ENCODE measurements around the gene SAT2. TPM values are rescaled to one million over a fixed set of nuclear protein-coding genes. Genes with fewer than 3 reads are reported as not detected.
"Not testable (repeated sequence)": the region's sequence is repeated elsewhere in the genome, so short reads cannot be mapped to it uniquely, and the experiment has no call there.

The SAT2 gene
- total RNA-seq, 2 experiments from 2014 or later: 15.4 to 15.5 TPM

DNA sequence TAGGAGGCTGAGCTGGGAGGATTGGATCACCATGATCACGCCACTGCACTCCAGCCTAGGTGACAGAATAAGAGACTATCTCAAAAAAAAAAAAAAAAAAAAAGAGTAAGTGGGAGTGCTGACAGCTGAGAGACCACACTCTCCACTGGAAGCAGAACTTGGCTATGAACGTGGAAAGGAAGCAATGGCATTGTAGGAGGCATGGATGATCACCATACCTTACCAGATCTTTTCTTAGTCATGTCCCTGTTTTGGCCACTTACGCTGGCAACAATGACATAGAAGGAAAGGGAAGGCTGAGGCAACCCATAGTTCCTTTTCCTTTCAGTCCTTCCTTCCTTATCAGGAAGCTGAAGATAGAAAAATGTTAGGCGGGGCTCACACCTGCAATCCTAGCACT is 19.4 kb upstream of the SAT2 start:
- Mint-ChIP-seq H3K4me3 (no peak overlapping the region), H3K36me3 (no peaks in the 10 kb centered on the region), H3K9me3 (no peaks in the 10 kb centered on the region), H3K4me1 (peaks cover 17% of the 10 kb centered on the region), H3K27me3 (peaks cover 26% of the 10 kb centered on the region), H3K27ac (no peak overlapping the region)
- no peak for DNase-seq

- H3K36me3 Mint-ChIP-seq: no peaks in the 10 kb centered on the region
- peaks cover 23% of the 10 kb centered on the region for H3K27me3 Mint-ChIP-seq
- H3K4me1 Mint-ChIP-seq: peaks cover 17% of the 10 kb centered on the region
- no peak overlapping the region for H3K4me3 Mint-ChIP-seq
- no peak overlapping the region for H3K27ac Mint-ChIP-seq
- H3K9me3 Mint-ChIP-seq: no peaks in the 10 kb centered on the region
- no peak for DNase-seq
Measured at GRCh38 chr17:7646457-7646856, 18.8 kb upstream of the SAT2 start.

DNA sequence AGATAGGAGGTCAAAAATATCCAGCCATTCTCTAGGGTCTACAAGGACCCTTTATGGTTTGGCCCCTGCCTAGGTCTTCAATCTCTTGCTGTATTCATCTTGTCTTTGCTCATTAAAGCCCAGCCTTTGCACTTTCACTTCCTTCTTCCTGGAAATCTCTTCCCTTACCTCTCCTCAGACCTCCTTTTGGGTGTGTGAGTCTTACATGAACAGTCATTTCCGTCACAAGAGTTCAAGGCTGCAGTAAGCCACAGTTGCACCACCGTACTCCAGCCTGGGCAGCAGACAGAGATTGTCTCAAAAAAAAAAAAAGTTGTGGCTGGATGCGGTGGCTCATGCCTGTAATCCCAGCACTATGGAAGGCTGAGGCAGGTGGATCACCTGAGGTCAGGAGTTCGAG is 17.2 kb upstream of the SAT2 start:
- Mint-ChIP-seq H3K36me3 (no peaks in the 10 kb centered on the region), H3K27me3 (peaks cover 9% of the 10 kb centered on the region), H3K27ac (no peak overlapping the region), H3K4me3 (no peak overlapping the region), H3K9me3 (no peaks in the 10 kb centered on the region), H3K4me1 (peaks cover 4% of the 10 kb centered on the region)
- DNase-seq: no peak

- H3K27me3 Mint-ChIP-seq, H3K9me3 Mint-ChIP-seq, H3K4me3 Mint-ChIP-seq, H3K36me3 Mint-ChIP-seq, H3K4me1 Mint-ChIP-seq, H3K27ac Mint-ChIP-seq, DNase-seq: not testable (repeated sequence)
Measured at GRCh38 chr17:7641635-7642034, 14.0 kb upstream of the SAT2 start.

DNA sequence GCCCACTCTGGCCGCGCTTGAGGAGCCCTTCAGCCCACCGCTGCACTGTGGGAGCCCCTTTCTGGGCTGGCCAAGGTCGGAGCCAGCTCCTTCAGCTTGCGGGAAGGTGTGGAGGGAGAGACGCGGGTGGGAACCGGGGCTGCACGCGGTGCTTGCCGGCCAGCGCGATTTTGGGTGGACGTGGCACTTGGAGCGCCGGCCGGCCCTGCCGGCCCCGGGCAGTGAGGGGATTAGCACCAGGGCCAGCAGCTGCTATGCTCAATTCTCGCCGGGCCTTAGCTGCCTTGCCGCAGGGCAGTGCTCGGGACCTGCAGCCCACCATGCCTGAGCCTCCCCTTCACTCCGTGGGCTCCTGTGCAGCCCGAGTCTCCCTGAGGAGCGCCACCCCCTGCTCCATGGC is 13.2 kb upstream of the SAT2 start:
- no peak for DNase-seq
- Mint-ChIP-seq H3K27me3 (no peaks in the 10 kb centered on the region), H3K4me1 (peaks cover 4% of the 10 kb centered on the region), H3K27ac (no peak overlapping the region), H3K4me3 (no peak overlapping the region), H3K9me3 (no peaks in the 10 kb centered on the region), H3K36me3 (no peaks in the 10 kb centered on the region)

DNA sequence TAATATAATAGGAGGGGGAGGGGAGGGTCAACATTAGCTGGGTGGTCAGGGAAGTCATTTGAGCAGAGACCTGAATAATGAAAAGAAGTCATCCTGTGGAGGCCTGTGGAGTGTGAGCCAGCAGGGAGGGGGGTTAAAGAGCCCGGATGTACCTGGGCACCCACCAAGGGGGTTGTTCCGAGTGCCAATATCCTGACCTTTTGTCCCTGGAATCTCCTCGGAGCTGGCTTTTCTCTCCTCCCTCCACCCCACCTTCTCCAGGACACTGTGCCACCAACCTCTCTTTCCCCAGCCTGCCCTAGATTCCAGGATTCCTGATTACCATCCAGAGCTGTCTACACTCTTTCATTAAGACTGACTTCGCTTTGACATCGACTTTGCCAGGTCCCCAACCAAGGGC is 8.5 kb upstream of the SAT2 start:
- no peak for DNase-seq
- H3K36me3 Mint-ChIP-seq: no peaks in the 10 kb centered on the region
- H3K27me3 Mint-ChIP-seq: no peaks in the 10 kb centered on the region
- H3K9me3 Mint-ChIP-seq: no peaks in the 10 kb centered on the region
- H3K4me3 Mint-ChIP-seq: no peak overlapping the region
- no peaks in the 10 kb centered on the region for H3K4me1 Mint-ChIP-seq
- no peak overlapping the region for H3K27ac Mint-ChIP-seq

DNA sequence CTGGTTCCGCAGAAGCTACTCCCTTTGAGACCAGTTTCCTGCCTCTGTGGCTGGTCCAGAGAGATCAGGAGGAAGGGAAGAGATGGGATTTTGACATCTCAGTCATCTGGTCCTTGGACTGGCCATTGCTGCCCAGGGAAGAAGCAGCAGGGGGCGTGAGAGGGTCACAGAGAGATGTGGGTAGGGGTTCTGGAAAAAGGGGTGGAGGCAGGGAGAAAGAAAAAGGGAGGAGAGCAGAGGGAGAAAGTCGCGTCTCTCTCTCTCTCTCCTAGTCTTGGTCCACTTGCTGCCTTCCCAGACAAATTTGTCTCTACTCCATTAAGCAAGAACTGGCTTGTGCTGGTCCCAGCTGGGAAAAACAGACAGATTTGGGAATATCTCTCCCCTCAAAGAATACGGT is 6.8 kb upstream of the SAT2 start:
- Mint-ChIP-seq H3K27me3 (no peaks in the 10 kb centered on the region), H3K36me3 (no peaks in the 10 kb centered on the region), H3K9me3 (no peaks in the 10 kb centered on the region), H3K27ac (no peak overlapping the region), H3K4me1 (no peaks in the 10 kb centered on the region), H3K4me3 (no peak overlapping the region)
- no peak for DNase-seq

- no peaks in the 10 kb centered on the region for H3K27me3 Mint-ChIP-seq
- no peaks in the 10 kb centered on the region for H3K4me1 Mint-ChIP-seq
- no peak overlapping the region for H3K4me3 Mint-ChIP-seq
- no peaks in the 10 kb centered on the region for H3K9me3 Mint-ChIP-seq
- no peaks in the 10 kb centered on the region for H3K36me3 Mint-ChIP-seq
- DNase-seq: no peak
- H3K27ac Mint-ChIP-seq: no peak overlapping the region
Measured at GRCh38 chr17:7633093-7633492, 5.5 kb upstream of the SAT2 start.

GRCh38 chr17:7632492-7632894 is 4.9 kb upstream of the SAT2 start:
- Mint-ChIP-seq H3K27ac (no peak overlapping the region), H3K9me3 (no peaks in the 10 kb centered on the region), H3K27me3 (no peaks in the 10 kb centered on the region), H3K4me3 (no peak overlapping the region), H3K4me1 (peaks cover 2% of the 10 kb centered on the region), H3K36me3 (no peaks in the 10 kb centered on the region)
- no peak for DNase-seq

- no peaks in the 10 kb centered on the region for H3K27me3 Mint-ChIP-seq
- H3K4me1 Mint-ChIP-seq: peaks cover 7% of the 10 kb centered on the region
- H3K4me3 Mint-ChIP-seq: no peak overlapping the region
- H3K36me3 Mint-ChIP-seq: no peaks in the 10 kb centered on the region
- H3K27ac Mint-ChIP-seq: no peak overlapping the region
- no peak for DNase-seq
- no peaks in the 10 kb centered on the region for H3K9me3 Mint-ChIP-seq
Measured at GRCh38 chr17:7631398-7632380, 4.1 kb upstream of the SAT2 start.

- no peak within 1 kb of the TSS for H3K27ac Mint-ChIP-seq
- H3K4me3 Mint-ChIP-seq: no peak within 1 kb of the TSS
- no peaks in the 10 kb centered on the region for H3K9me3 Mint-ChIP-seq
Measured at GRCh38 chr17:7629939-7630571, 2.4 kb upstream of the SAT2 start, which contains the start of gene SHBG. Gene SHBG, plus strand, starts transcription at chr17:7630135. Its CDS starts 38 bp downstream, at chr17:7630173.

GRCh38 chr17:7626956-7627249 is 718 bp downstream of the SAT2 start:
- Mint-ChIP-seq H3K4me1 (peaks cover 13% of the 10 kb centered on the region), H3K36me3 (no peaks in the 10 kb centered on the region), H3K27ac (no peak overlapping the region), H3K27me3 (no peaks in the 10 kb centered on the region), H3K9me3 (no peaks in the 10 kb centered on the region), H3K4me3 (peak overlapping the region; percentile 92)
- no peak for DNase-seq

More at GRCh38 chr17:7629939-7630571, 2.4 kb upstream of the SAT2 start, which contains the start of gene SHBG:
- no peaks in the 10 kb centered on the region for H3K27me3 Mint-ChIP-seq
- no peak for DNase-seq
- H3K4me1 Mint-ChIP-seq: peaks cover 13% of the 10 kb centered on the region
- H3K36me3 Mint-ChIP-seq: no peaks in the 10 kb centered on the region

DNA sequence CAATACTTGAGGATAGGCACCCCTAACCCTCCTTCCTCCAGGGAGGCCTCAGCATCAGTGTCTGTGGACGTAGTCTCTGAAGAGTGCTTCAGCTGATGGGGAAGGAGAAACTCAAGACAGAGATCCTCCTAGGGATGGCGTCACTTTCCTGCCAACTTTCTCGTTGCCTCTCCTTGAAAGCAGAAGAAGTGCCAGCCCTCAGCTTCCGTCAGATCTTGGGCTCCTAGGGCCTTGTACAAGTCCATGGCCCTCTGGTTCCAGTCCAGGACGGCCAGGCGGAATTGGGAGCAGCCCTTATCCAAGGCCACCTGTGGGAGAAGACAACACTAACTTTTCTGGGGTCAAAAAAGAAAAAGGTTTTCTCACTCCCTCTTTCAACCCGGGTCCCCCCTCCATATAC is 1.3 kb downstream of the SAT2 start:
- Mint-ChIP-seq H3K27ac (no peak overlapping the region), H3K27me3 (no peaks in the 10 kb centered on the region)

GRCh38 chr17:7625749-7626148 is 1.9 kb downstream of the SAT2 start:
- H3K27me3 Mint-ChIP-seq, H3K4me3 Mint-ChIP-seq, H3K36me3 Mint-ChIP-seq, DNase-seq, H3K27ac Mint-ChIP-seq, H3K9me3 Mint-ChIP-seq: not testable (repeated sequence)
- H3K4me1 Mint-ChIP-seq: peaks cover 13% of the 10 kb centered on the region

More for the DNA sequence above, 1.3 kb downstream of the SAT2 start:
- H3K36me3 Mint-ChIP-seq: no peaks in the 10 kb centered on the region
- DNase-seq: no peak
- H3K4me1 Mint-ChIP-seq: peaks cover 13% of the 10 kb centered on the region
- peak overlapping the region; percentile 92 for H3K4me3 Mint-ChIP-seq
- H3K9me3 Mint-ChIP-seq: no peaks in the 10 kb centered on the region

- no peaks in the 10 kb centered on the region for H3K27me3 Mint-ChIP-seq
- no peak overlapping the region for H3K27ac Mint-ChIP-seq
- no peaks in the 10 kb centered on the region for H3K9me3 Mint-ChIP-seq
- H3K36me3 Mint-ChIP-seq: no peaks in the 10 kb centered on the region
- H3K4me1 Mint-ChIP-seq: peaks cover 13% of the 10 kb centered on the region
- no peak for DNase-seq
- H3K4me3 Mint-ChIP-seq: no peak overlapping the region
Measured at GRCh38 chr17:7623661-7624060, 4.0 kb downstream of the SAT2 start.

DNA sequence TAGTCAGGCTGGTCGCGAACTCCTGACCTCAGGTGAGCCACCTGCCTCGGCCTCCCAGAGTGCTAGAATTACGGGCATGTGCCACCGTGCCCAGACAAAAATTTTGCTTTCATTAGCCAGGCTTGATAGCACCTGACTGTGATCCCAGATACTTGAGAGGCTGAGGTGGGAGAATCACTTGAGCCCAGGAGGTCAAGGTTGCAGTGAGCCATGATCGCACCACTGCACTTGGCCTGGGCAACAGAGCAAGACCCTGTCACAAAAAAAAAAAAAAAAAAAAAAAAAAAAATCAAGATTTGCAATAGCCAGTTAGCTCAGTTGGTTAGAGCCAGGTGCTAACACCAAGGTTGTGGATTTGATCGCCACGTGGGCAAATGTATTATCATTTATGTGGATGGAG is 6.8 kb downstream of the SAT2 start:
- no peaks in the 10 kb centered on the region for H3K4me1 Mint-ChIP-seq
- no peaks in the 10 kb centered on the region for H3K9me3 Mint-ChIP-seq
- no peak for DNase-seq
- H3K4me3 Mint-ChIP-seq: no peak overlapping the region
- no peaks in the 10 kb centered on the region for H3K36me3 Mint-ChIP-seq
- no peaks in the 10 kb centered on the region for H3K27me3 Mint-ChIP-seq
- no peak overlapping the region for H3K27ac Mint-ChIP-seq
